ENCODE data around the gene SIK3.

DNA sequence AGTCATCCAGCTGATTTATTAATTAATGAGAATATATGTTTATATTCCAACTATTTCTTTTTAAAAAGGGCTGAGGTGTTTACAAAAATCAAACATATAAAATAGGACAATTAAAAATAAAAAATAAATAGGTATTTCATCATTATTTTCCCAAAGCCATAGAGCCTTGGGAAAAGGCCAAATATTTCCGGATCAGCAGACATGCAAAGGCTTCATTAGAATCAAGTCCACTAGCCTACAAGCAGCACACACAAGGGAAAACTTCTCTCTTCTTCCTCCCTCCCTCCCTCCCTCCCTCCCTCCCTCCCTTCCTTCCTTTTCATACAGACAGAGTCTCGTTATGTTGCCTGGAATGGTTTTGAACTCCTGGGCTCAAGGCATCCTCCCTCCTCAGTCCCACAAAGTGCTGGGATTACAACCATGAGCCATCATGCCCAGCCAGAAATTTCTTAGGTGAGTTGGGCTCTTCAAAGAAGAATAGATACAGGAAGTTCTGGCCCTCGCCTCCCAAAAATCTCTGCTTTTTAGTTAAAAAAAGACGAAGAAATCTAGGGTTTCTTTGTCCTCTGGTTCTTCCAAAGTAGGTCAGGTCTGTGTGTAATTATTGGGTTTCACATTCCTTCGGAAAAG lies 121.2 kb downstream of the SIK3 start:
- TF ChIP-seq, protein P1, sequence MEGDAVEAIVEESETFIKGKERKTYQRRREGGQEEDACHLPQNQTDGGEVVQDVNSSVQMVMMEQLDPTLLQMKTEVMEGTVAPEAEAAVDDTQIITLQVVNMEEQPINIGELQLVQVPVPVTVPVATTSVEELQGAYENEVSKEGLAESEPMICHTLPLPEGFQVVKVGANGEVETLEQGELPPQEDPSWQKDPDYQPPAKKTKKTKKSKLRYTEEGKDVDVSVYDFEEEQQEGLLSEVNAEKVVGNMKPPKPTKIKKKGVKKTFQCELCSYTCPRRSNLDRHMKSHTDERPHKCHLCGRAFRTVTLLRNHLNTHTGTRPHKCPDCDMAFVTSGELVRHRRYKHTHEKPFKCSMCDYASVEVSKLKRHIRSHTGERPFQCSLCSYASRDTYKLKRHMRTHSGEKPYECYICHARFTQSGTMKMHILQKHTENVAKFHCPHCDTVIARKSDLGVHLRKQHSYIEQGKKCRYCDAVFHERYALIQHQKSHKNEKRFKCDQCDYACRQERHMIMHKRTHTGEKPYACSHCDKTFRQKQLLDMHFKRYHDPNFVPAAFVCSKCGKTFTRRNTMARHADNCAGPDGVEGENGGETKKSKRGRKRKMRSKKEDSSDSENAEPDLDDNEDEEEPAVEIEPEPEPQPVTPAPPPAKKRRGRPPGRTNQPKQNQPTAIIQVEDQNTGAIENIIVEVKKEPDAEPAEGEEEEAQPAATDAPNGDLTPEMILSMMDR (IDR thresholded peaks at IDR 0.05) = no peak
- TF ChIP-seq ZNF416 (CRISPR knock-in tag; IDR thresholded peaks at IDR 0.05) (no peak), USF2 (CRISPR knock-in tag; IDR thresholded peaks at IDR 0.05) (no peak), TCF7 (CRISPR knock-in tag; IDR thresholded peaks at IDR 0.05; ENCODE audit: low read depth) (no peak), CBFB (CRISPR knock-in tag; IDR thresholded peaks at IDR 0.05; ENCODE audit: low read depth) (no peak)
- TF ChIP-seq, protein P2, sequence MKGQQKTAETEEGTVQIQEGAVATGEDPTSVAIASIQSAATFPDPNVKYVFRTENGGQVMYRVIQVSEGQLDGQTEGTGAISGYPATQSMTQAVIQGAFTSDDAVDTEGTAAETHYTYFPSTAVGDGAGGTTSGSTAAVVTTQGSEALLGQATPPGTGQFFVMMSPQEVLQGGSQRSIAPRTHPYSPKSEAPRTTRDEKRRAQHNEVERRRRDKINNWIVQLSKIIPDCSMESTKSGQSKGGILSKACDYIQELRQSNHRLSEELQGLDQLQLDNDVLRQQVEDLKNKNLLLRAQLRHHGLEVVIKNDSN (CRISPR knock-in tag; IDR thresholded peaks at IDR 0.05) = no peak
- TF ChIP-seq, protein P3, sequence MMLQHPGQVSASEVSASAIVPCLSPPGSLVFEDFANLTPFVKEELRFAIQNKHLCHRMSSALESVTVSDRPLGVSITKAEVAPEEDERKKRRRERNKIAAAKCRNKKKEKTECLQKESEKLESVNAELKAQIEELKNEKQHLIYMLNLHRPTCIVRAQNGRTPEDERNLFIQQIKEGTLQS (CRISPR knock-in tag; conservative IDR thresholded peaks at IDR 0.05) = no peak

All from WTC11 (cell line).